SK-N-SH (cell line): Measurements from ENCODE around the gene IL12B. TPM values are rescaled to one million over a fixed set of nuclear protein-coding genes. Genes with fewer than 3 reads are reported as not detected.
"Not testable (repeated sequence)": the region's sequence is repeated elsewhere in the genome, so short reads cannot be mapped to it uniquely, and the experiment has no call there.

Experiments used
- CTCF ChIA-PET: fragments of 300-600, 350-600 bp; formaldehyde crosslinking; extraction: SDS; loops from one replicate; lab custom pipeline; 2021; lab: Yijun Ruan, JAX
- POLR2A ChIA-PET: fragments of 350-600 bp; sonication (Branson Sonifier 250); formaldehyde crosslinking; extraction: SDS; loops from one replicate; lab custom pipeline; 2020; ENCODE audit warnings: antibody characterized with exemption, inconsistent platforms; lab: Yijun Ruan, JAX
- DNase-seq: peaks from one replicate; pipeline ENCODE4 v3.0.0; 2012
- H2AFZ ChIP-seq: fragments of 200-600 bp; sonication (generic); 2 replicates; pipeline ENCODE4 v1.8.1; 2016; ENCODE audit warnings: antibody characterized with exemption, mild to moderate bottlenecking, low read depth
- H3F3A ChIP-seq: fragments of 200-600 bp; sonication (generic); replicated peaks from 2 replicates; pipeline ENCODE3; 2016; ENCODE audit warnings: antibody characterized with exemption, mild to moderate bottlenecking; ENCODE audit not compliant: insufficient read depth
- H3K27ac ChIP-seq, 2 experiments: fragments of 200-500 bp in 1 of 2; fragments of 200-600 bp in 1 of 2; sonication (Bioruptor generic) in 1 of 2; sonication (generic), shearing (Covaris generic) in 1 of 2; 2 replicates each; pipeline versions ENCODE4 v1.5.1 to v1.6.1; 2014 to 2016; ENCODE audit warnings: low read depth in 2 of 2, inconsistent platforms in 1 of 2, low read length in 1 of 2, mild to moderate bottlenecking in 1 of 2, mixed read lengths in 1 of 2
- H3K27me3 ChIP-seq: fragments of 200-600 bp; sonication (generic), shearing (Covaris generic); 2 replicates; pipeline ENCODE4 v1.6.1; 2016; ENCODE audit warnings: mixed run types; ENCODE audit not compliant: insufficient read depth
- H3K36me3 ChIP-seq, 2 experiments: fragments of 200-500 bp in 1 of 2; fragments of 200-600 bp in 1 of 2; sonication (Bioruptor generic) in 1 of 2; sonication (generic) in 1 of 2; replicated peaks in 1 of 2; 2 replicates each; pipeline versions ENCODE3 to v1.5.1; 2014 to 2016; ENCODE audit warnings: low read length in 1 of 2, mild to moderate bottlenecking in 1 of 2; ENCODE audit not compliant: insufficient read depth in 2 of 2, control insufficient read depth in 1 of 2
- H3K4me1 ChIP-seq, 2 experiments: fragments of 200-500 bp in 1 of 2; fragments of 200-600 bp in 1 of 2; sonication (Bioruptor generic) in 1 of 2; sonication (generic), shearing (Covaris generic) in 1 of 2; 2 replicates each; pipeline versions ENCODE4 v1.5.1 to v1.6.1; 2014 to 2016; ENCODE audit warnings: low read depth in 1 of 2, low read length in 1 of 2, mixed run types in 1 of 2; ENCODE audit not compliant: insufficient read depth in 2 of 2, control insufficient read depth in 1 of 2
- H3K4me2 ChIP-seq: fragments of 200-600 bp; sonication (generic), shearing (Covaris generic); 2 replicates; pipeline ENCODE4 v1.6.1; 2017; ENCODE audit warnings: mixed run types
- H3K4me3 ChIP-seq, 2 experiments: fragments of 200-500 bp in 1 of 2; fragments of 200-600 bp in 1 of 2; sonication (Bioruptor generic) in 1 of 2; sonication (generic), shearing (Covaris generic) in 1 of 2; 2 replicates each; pipeline versions ENCODE4 v1.5.1 to v1.8.1; 2014 to 2016; ENCODE audit warnings: low read depth in 2 of 2, inconsistent platforms in 1 of 2, low read length in 1 of 2, mild to moderate bottlenecking in 1 of 2, mixed read lengths in 1 of 2, moderate library complexity in 1 of 2
- H3K79me2 ChIP-seq: fragments of 200-600 bp; sonication (generic); 2 replicates; pipeline ENCODE4 v1.8.1; 2017; ENCODE audit warnings: mild to moderate bottlenecking; ENCODE audit not compliant: insufficient read depth
- H3K9ac ChIP-seq: fragments of 200-600 bp; sonication (generic); 2 replicates; pipeline ENCODE4 v1.6.1; 2017; ENCODE audit warnings: mixed run types
- H3K9me2 ChIP-seq: fragments of 200-600 bp; sonication (generic); 2 replicates; pipeline ENCODE4 v1.6.1; 2017; ENCODE audit warnings: mixed run types
- H3K9me3 ChIP-seq: fragments of 200-600 bp; sonication (generic); 2 replicates; pipeline ENCODE4 v1.6.1; 2017; ENCODE audit warnings: mixed run types, mild to moderate bottlenecking, moderate library complexity
- H4K20me1 ChIP-seq: fragments of 200-600 bp; sonication (generic); 2 replicates; pipeline ENCODE4 v1.6.1; 2017; ENCODE audit warnings: mild to moderate bottlenecking, mixed run types; ENCODE audit not compliant: insufficient read depth
- EP300 ChIP-seq, 2 experiments: IDR thresholded peaks; 2 replicates each; pipeline versions ENCODE4 v1.4.0 to v1.6.1; 2012; ENCODE audit warnings: borderline replicate concordance in 1 of 2, low read depth in 1 of 2, low read length in 1 of 2
- FOSL2 ChIP-seq: IDR thresholded peaks from 2 replicates; pipeline ENCODE4 v1.4.0; 2012; ENCODE audit warnings: low read depth, mild to moderate bottlenecking, moderate library complexity, borderline replicate concordance
- MAX ChIP-seq: IDR thresholded peaks from 2 replicates; pipeline ENCODE4 v1.4.0; 2012; ENCODE audit warnings: low read depth
- MXI1 ChIP-seq: IDR thresholded peaks from 2 replicates; pipeline ENCODE4 v1.6.1; 2012; ENCODE audit warnings: mild to moderate bottlenecking, low read depth, low read length, improper control_type of control experiment
- NRF1 ChIP-seq: IDR thresholded peaks from 2 replicates; pipeline ENCODE4 v1.6.1; 2012; ENCODE audit warnings: low read depth, mild to moderate bottlenecking, low read length
- POLR2AphosphoS5 ChIP-seq: IDR thresholded peaks from 2 replicates; pipeline ENCODE4 v1.6.1; 2012; ENCODE audit warnings: low read depth, low read length
- RFX5 ChIP-seq: IDR thresholded peaks from 2 replicates; pipeline ENCODE4 v1.6.1; 2012; ENCODE audit warnings: mild to moderate bottlenecking, improper control_type of control experiment, low read length
- RXRA ChIP-seq: IDR thresholded peaks from 2 replicates; pipeline ENCODE4 v1.4.0; 2012; ENCODE audit warnings: low read depth, mild to moderate bottlenecking, borderline replicate concordance
- SIN3A ChIP-seq: IDR thresholded peaks from 2 replicates; pipeline ENCODE4 v1.6.1; 2012; ENCODE audit warnings: low read depth, mild to moderate bottlenecking, low read length, moderate library complexity, borderline replicate concordance
- TCF12 ChIP-seq: IDR thresholded peaks from 2 replicates; pipeline ENCODE4 v1.4.0; 2012
- TEAD4 ChIP-seq: IDR thresholded peaks from 2 replicates; pipeline ENCODE4 v1.4.0; 2012; ENCODE audit warnings: mild to moderate bottlenecking, borderline replicate concordance; ENCODE audit not compliant: insufficient read depth
- USF1 ChIP-seq: IDR thresholded peaks from 2 replicates; pipeline ENCODE4 v1.4.0; 2012; ENCODE audit warnings: low read depth, borderline replicate concordance
- YY1 ChIP-seq: IDR thresholded peaks from 2 replicates; pipeline ENCODE4 v1.4.0; 2012; ENCODE audit warnings: low read depth, mild to moderate bottlenecking
- WGBS: methylation state at CpG from one replicate; pipeline ENCODE4 v1.1.6; 2017; ENCODE audit warnings: low lambda C conversion rate; 5-methylcytosine and 5-hydroxymethylcytosine counted together
- polyA plus RNA-seq, 3 experiments: library from polyadenylated mRNA; depleted of rRNA; stranded (reverse); fragments of >200 nt; gene quantifications; 2 replicates each; pipeline ENCODE4 v1.2.3, GENCODE V29; 2012
- TF ChIP-seq, protein P1 (sequence below): IDR thresholded peaks from 2 replicates; pipeline ENCODE4 v1.6.1; 2012; ENCODE audit warnings: mild to moderate bottlenecking, low read depth, low read length, moderate library complexity

The IL12B gene
- polyA plus RNA-seq, 1 of the 3 experiments (the other 2 are of a cell fraction) = not detected

- H3K27ac ChIP-seq, H3K9me3 ChIP-seq, H3K4me1 ChIP-seq, DNase-seq, H2AFZ ChIP-seq, H3K36me3 ChIP-seq, H3F3A ChIP-seq, H3K4me2 ChIP-seq, CTCF ChIA-PET, POLR2A ChIA-PET, H3K4me3 ChIP-seq, H3K27me3 ChIP-seq, H3K9me2 ChIP-seq, H3K79me2 ChIP-seq, H3K9ac ChIP-seq, H4K20me1 ChIP-seq: not testable (repeated sequence)
- WGBS = 72% methylated on average over 4 of the region's 5 CpGs
These were observed 36.5 kb upstream of the IL12B start for GRCh38 chr5:159366776-159367175.

DNA sequence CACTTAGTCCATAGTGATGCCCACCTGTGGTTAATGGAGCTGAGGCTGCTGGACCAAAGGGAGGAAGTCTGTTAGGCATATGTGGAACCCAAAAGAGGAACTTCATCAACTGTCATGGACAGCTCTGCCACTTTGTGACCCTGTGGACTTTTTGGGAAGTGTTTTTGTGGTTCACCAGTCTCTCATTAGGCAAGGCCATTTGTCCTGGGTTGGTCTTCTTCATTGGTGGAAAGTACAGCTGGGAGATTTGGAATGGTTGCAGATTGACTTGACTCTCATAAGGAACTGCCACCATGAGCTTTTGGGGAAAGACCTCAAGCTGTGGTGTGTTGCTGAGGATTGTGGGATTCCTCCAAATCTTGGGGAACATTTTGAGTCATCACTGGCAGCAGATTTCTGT lies 31.9 kb upstream of the IL12B start:
- Histone ChIP-seq H3F3A (no peaks in the 10 kb centered on the region), H4K20me1 (no peaks in the 10 kb centered on the region), H3K36me3 (no peaks in the 10 kb centered on the region), H3K9me3 (no peaks in the 10 kb centered on the region), H2AFZ (no peak overlapping the region), H3K27me3 (no peaks in the 10 kb centered on the region), H3K9ac (no peak overlapping the region), H3K27ac (no peak overlapping the region), H3K4me2 (no peak overlapping the region), H3K4me1 (no peaks in the 10 kb centered on the region), H3K79me2 (no peaks in the 10 kb centered on the region), H3K9me2 (no peaks in the 10 kb centered on the region), H3K4me3 (no peak overlapping the region)
- TF ChIP-seq EP300 (IDR thresholded peaks at IDR 0.05; ENCODE audit: borderline replicate concordance in 1 of 2, low read depth in 1 of 2, low read length in 1 of 2) (no peak), MAX (no peak), RXRA (no peak), NRF1 (no peak), MXI1 (no peak), TCF12 (no peak), YY1 (no peak), USF1 (no peak), POLR2AphosphoS5 (no peak), SIN3A (no peak), TEAD4 (no peak), FOSL2 (no peak), RFX5 (no peak)
- TF ChIP-seq, protein P1, sequence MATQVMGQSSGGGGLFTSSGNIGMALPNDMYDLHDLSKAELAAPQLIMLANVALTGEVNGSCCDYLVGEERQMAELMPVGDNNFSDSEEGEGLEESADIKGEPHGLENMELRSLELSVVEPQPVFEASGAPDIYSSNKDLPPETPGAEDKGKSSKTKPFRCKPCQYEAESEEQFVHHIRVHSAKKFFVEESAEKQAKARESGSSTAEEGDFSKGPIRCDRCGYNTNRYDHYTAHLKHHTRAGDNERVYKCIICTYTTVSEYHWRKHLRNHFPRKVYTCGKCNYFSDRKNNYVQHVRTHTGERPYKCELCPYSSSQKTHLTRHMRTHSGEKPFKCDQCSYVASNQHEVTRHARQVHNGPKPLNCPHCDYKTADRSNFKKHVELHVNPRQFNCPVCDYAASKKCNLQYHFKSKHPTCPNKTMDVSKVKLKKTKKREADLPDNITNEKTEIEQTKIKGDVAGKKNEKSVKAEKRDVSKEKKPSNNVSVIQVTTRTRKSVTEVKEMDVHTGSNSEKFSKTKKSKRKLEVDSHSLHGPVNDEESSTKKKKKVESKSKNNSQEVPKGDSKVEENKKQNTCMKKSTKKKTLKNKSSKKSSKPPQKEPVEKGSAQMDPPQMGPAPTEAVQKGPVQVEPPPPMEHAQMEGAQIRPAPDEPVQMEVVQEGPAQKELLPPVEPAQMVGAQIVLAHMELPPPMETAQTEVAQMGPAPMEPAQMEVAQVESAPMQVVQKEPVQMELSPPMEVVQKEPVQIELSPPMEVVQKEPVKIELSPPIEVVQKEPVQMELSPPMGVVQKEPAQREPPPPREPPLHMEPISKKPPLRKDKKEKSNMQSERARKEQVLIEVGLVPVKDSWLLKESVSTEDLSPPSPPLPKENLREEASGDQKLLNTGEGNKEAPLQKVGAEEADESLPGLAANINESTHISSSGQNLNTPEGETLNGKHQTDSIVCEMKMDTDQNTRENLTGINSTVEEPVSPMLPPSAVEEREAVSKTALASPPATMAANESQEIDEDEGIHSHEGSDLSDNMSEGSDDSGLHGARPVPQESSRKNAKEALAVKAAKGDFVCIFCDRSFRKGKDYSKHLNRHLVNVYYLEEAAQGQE = no peak
- POLR2A ChIA-PET = no interaction called here
- CTCF ChIA-PET = interaction anchor here (2.4 kb wide), 1 partner anchor 45 kb away, joined by 5 read pairs; no protein-coding TSS in a partner anchor
- no peak for DNase-seq

GRCh38 chr5:159359871-159360270 lies 29.6 kb upstream of the IL12B start:
- H2AFZ ChIP-seq, H3K79me2 ChIP-seq, H3K9me2 ChIP-seq, H3K4me3 ChIP-seq, H3K27me3 ChIP-seq, POLR2A ChIA-PET, DNase-seq, H3K9me3 ChIP-seq, H3K27ac ChIP-seq, H3K4me1 ChIP-seq, H3K4me2 ChIP-seq, H3K36me3 ChIP-seq, H3K9ac ChIP-seq, H4K20me1 ChIP-seq, H3F3A ChIP-seq: not testable (repeated sequence)
- WGBS = 38% methylated on average over 7 of the region's 7 CpGs
- CTCF ChIA-PET = interaction anchor here (0.6 to 1.5 kb wide), 2 partner anchors 203 to 626 kb away, joined by 3 to 4 read pairs; no protein-coding TSS in a partner anchor
